CD4-positive, alpha-beta T cell (primary cell): ENCODE results near the gene ALAS2. TPM values are rescaled to one million over a fixed set of nuclear protein-coding genes. Genes with fewer than 3 reads are reported as not detected.

Experiments
- ATAC-seq: fragments of 200-7000 bp; cut with Tn5 transposase; one replicate; pipeline ENCODE4 v1.10.0; 2022; ENCODE audit warnings: mild to moderate bottlenecking; ENCODE audit not compliant: poor library complexity
- CTCF ChIA-PET: fragments of 350-600 bp; sonication (Branson Sonifier 250); formaldehyde crosslinking; loops from one replicate; lab custom pipeline; 2021; ENCODE audit warnings: antibody characterized with exemption, inconsistent platforms; lab: Charles Lee
- POLR2A ChIA-PET: fragments of 350-600 bp; sonication (Branson Sonifier 250); formaldehyde crosslinking; loops from one replicate; lab custom pipeline; 2021; ENCODE audit warnings: antibody characterized with exemption, inconsistent platforms; lab: Charles Lee
- DNase-seq, 14 experiments: peaks; one replicate each; pipeline ENCODE4 v3.0.0-alpha.2; 2013 to 2020; ENCODE audit warnings: mixed read lengths in 2 of 14
- H3K27ac ChIP-seq, 2 donors: one replicate each; pipeline versions ENCODE4 v1.5.1 to v1.7.0; 2013; ENCODE audit warnings: low read length in 2 of 2, low read depth in 1 of 2, mild to moderate bottlenecking in 1 of 2
- H3K27me3 ChIP-seq, 2 experiments: 1 replicate in 1 of 2; 2 replicates in 1 of 2; pipeline versions ENCODE4 v1.6.1 to v1.7.0; 2013; ENCODE audit warnings: low read length in 2 of 2, control low read depth in 1 of 2, mild to moderate bottlenecking in 1 of 2, moderate library complexity in 1 of 2; ENCODE audit not compliant: insufficient read depth in 2 of 2, control insufficient read depth in 1 of 2
- H3K36me3 ChIP-seq: one replicate; pipeline ENCODE4 v1.6.1; 2013; ENCODE audit warnings: low read length, control low read depth; ENCODE audit not compliant: insufficient read depth
- H3K4me1 ChIP-seq: one replicate; pipeline ENCODE4 v1.6.1; 2013; ENCODE audit warnings: low read length, control low read depth; ENCODE audit not compliant: insufficient read depth
- H3K4me3 ChIP-seq: one replicate; pipeline ENCODE4 v1.5.1; 2013; ENCODE audit warnings: mild to moderate bottlenecking, low read length, moderate library complexity
- H3K9me3 ChIP-seq, 2 experiments: 1 replicate in 1 of 2; 2 replicates in 1 of 2; pipeline versions ENCODE4 v1.6.1 to v1.7.0; 2013; ENCODE audit warnings: low read length in 2 of 2, mild to moderate bottlenecking in 2 of 2, control low read depth in 1 of 2, moderate library complexity in 1 of 2; ENCODE audit not compliant: control insufficient read depth in 1 of 2, insufficient read depth in 1 of 2
- H3K27ac Mint-ChIP-seq: one replicate; pipeline ENCODE4 v1.8.0; 2020; ENCODE audit warnings: mixed read lengths
- H3K27me3 Mint-ChIP-seq: one replicate; pipeline ENCODE4 v1.8.0; 2021; ENCODE audit warnings: mixed read lengths
- H3K36me3 Mint-ChIP-seq: one replicate; pipeline ENCODE4 v1.8.0; 2021; ENCODE audit warnings: low read depth, mixed read lengths
- H3K4me1 Mint-ChIP-seq: one replicate; pipeline ENCODE4 v1.8.0; 2021; ENCODE audit warnings: low read depth, mixed read lengths
- H3K4me3 Mint-ChIP-seq: one replicate; pipeline ENCODE4 v1.8.0; 2020; ENCODE audit warnings: mild to moderate bottlenecking, mixed read lengths
- H3K9me3 Mint-ChIP-seq: one replicate; pipeline ENCODE4 v1.8.0; 2020; ENCODE audit warnings: mixed read lengths
- CTCF ChIP-seq: fragments of 200-600 bp; IDR thresholded peaks from one replicate; pipeline ENCODE4 v1.8.0; 2022; ENCODE audit warnings: antibody characterized with exemption, mild to moderate bottlenecking
- intact Hi-C, 2 experiments: fragments of 100-400 bp; cut with DNase I in 1 of 2; cut with micrococcal nuclease in 1 of 2; formaldehyde crosslinking; loops; one replicate each; pipeline versions ENCODE4 v1.15.1 to v1.9.0; 2023 to 2025; cut with DNase I, micrococcal nuclease
- total RNA-seq, 174 experiments: library from RNA in 2 of 174; stranded (reverse) in 2 of 174; gene quantifications; one replicate each; pipeline ENCODE4 v1.2.3 and lab custom pipeline; 2021 to 2026

The ALAS2 gene
- total RNA-seq, 2 experiments from 2014 or later, result not detected

GRCh38 chrX:55026840-55027239 is 3.9 kb downstream of the ALAS2 start:
- ChIA-PET CTCF (no interaction called here), POLR2A (no interaction called here)
- Mint-ChIP-seq H3K4me3 (no peak overlapping the region), H3K27ac (no peak overlapping the region), H3K36me3 (no peaks in the 10 kb centered on the region), H3K27me3 (no peaks in the 10 kb centered on the region), H3K9me3 (no peaks in the 10 kb centered on the region), H3K4me1 (no peaks in the 10 kb centered on the region)
- Histone ChIP-seq H3K27ac (no peak overlapping the region), H3K9me3 (no peaks in the 10 kb centered on the region), H3K27me3 (no peaks in the 10 kb centered on the region), H3K4me1 (no peaks in the 10 kb centered on the region), H3K36me3 (no peaks in the 10 kb centered on the region), H3K4me3 (no peak overlapping the region)
- ATAC-seq, result no peak
- intact Hi-C loops, result no loop called here
- DNase-seq, result no peak
- TF ChIP-seq CTCF, result no peak

GRCh38 chrX:55026143-55026542 is 4.6 kb downstream of the ALAS2 start:
- TF ChIP-seq CTCF, result no peak
- no peaks in the 10 kb centered on the region for H3K4me1 Mint-ChIP-seq
- H3K27me3 Mint-ChIP-seq, result no peaks in the 10 kb centered on the region
- Histone ChIP-seq H3K27me3 (no peaks in the 10 kb centered on the region), H3K4me1 (no peaks in the 10 kb centered on the region), H3K4me3 (no peak overlapping the region), H3K9me3 (no peaks in the 10 kb centered on the region), H3K36me3 (no peaks in the 10 kb centered on the region), H3K27ac (no peak overlapping the region)
- no peak overlapping the region for H3K4me3 Mint-ChIP-seq
- H3K9me3 Mint-ChIP-seq, result no peaks in the 10 kb centered on the region
- intact Hi-C loops, result no loop called here
- ChIA-PET CTCF (no interaction called here), POLR2A (no interaction called here)
- ATAC-seq, result no peak
- H3K36me3 Mint-ChIP-seq, result no peaks in the 10 kb centered on the region
- DNase-seq, result no peak
- no peak overlapping the region for H3K27ac Mint-ChIP-seq

GRCh38 chrX:55014897-55015299 is 15.9 kb downstream of the ALAS2 start:
- H3K27me3 ChIP-seq, result no peaks in the 10 kb centered on the region
- H3K27me3 Mint-ChIP-seq, result no peaks in the 10 kb centered on the region
- H3K27ac Mint-ChIP-seq, result no peak overlapping the region
- no peaks in the 10 kb centered on the region for H3K4me1 ChIP-seq
- CTCF ChIA-PET, result interaction anchor here (1.2 to 1.9 kb wide), 2 partner anchors 19 to 123 kb away, joined by 4 read pairs; no protein-coding TSS in a partner anchor
- POLR2A ChIA-PET, result no interaction called here
- H3K9me3 ChIP-seq, result no peaks in the 10 kb centered on the region
- peaks cover under 1% of the 10 kb centered on the region for H3K4me1 Mint-ChIP-seq
- no peak for DNase-seq
- intact Hi-C loops, result loop anchor here in 1 of 2 experiments (5.0 kb wide), 1 partner anchor 42 kb away; no protein-coding TSS in a partner anchor
- no peak overlapping the region for H3K27ac ChIP-seq
- no peak overlapping the region for H3K4me3 ChIP-seq
- no peaks in the 10 kb centered on the region for H3K9me3 Mint-ChIP-seq
- no peaks in the 10 kb centered on the region for H3K36me3 ChIP-seq
- TF ChIP-seq CTCF, result no peak
- ATAC-seq, result no peak
- no peaks in the 10 kb centered on the region for H3K36me3 Mint-ChIP-seq
- H3K4me3 Mint-ChIP-seq, result no peak overlapping the region
